GM23248 (cell line): ENCODE measurements around the gene METTL25. TPM values are rescaled to one million over a fixed set of nuclear protein-coding genes. Genes with fewer than 3 reads are reported as not detected.

Experiments used
- DNase-seq: peaks from one replicate; pipeline ENCODE4 v3.0.0-alpha.2; 2015
- H2AFZ ChIP-seq: fragments of 200-600 bp; sonication (generic); 2 replicates; pipeline ENCODE4 v1.6.1; 2016; ENCODE audit warnings: antibody characterized with exemption
- H3F3A ChIP-seq: fragments of 200-600 bp; sonication (generic); 2 replicates; pipeline ENCODE4 v1.6.1; 2016; ENCODE audit warnings: mild to moderate bottlenecking, antibody characterized with exemption, mixed run types; ENCODE audit not compliant: insufficient read depth
- H3K27ac ChIP-seq: fragments of 200-600 bp; sonication (generic); 2 replicates; pipeline ENCODE4 v1.5.1; 2016; ENCODE audit warnings: mild to moderate bottlenecking
- H3K27me3 ChIP-seq: fragments of 200-600 bp; sonication (generic); replicated peaks from 2 replicates; pipeline ENCODE4 v1.6.1; 2016; ENCODE audit warnings: mild to moderate bottlenecking; ENCODE audit not compliant: insufficient read depth
- H3K36me3 ChIP-seq: fragments of 200-600 bp; sonication (generic); 2 replicates; pipeline ENCODE4 v1.6.1; 2016; ENCODE audit warnings: low read depth, mild to moderate bottlenecking
- H3K4me1 ChIP-seq: fragments of 200-600 bp; sonication (generic); 2 replicates; pipeline ENCODE4 v1.6.1; 2016; ENCODE audit warnings: mild to moderate bottlenecking; ENCODE audit not compliant: insufficient read depth
- H3K4me2 ChIP-seq: fragments of 200-600 bp; sonication (generic); one replicate; pipeline ENCODE4 v1.6.1; 2016; ENCODE audit warnings: mild to moderate bottlenecking; ENCODE audit not compliant: unreplicated experiment
- H3K4me3 ChIP-seq: fragments of 200-600 bp; sonication (generic); 2 replicates; pipeline ENCODE4 v1.5.1; 2016; ENCODE audit warnings: mild to moderate bottlenecking
- H3K79me2 ChIP-seq: fragments of 200-600 bp; sonication (generic); 2 replicates; pipeline ENCODE4 v1.6.1; 2016; ENCODE audit warnings: mild to moderate bottlenecking; ENCODE audit not compliant: insufficient read depth
- H3K9ac ChIP-seq: fragments of 200-600 bp; sonication (generic); 2 replicates; pipeline ENCODE4 v1.6.1; 2016; ENCODE audit warnings: mild to moderate bottlenecking
- H3K9me2 ChIP-seq: fragments of 200-600 bp; sonication (generic); 2 replicates; pipeline ENCODE4 v1.6.1; 2016; ENCODE audit warnings: mixed run types, mild to moderate bottlenecking, moderate library complexity; ENCODE audit not compliant: insufficient read depth
- H3K9me3 ChIP-seq: fragments of 200-600 bp; sonication (generic); one replicate; pipeline ENCODE4 v1.6.1; 2017; ENCODE audit warnings: low read depth
- H4K20me1 ChIP-seq: fragments of 200-600 bp; sonication (generic); 2 replicates; pipeline ENCODE4 v1.6.0; 2016; ENCODE audit not compliant: insufficient read depth
- EZH2 ChIP-seq: fragments of 200-600 bp; sonication (generic); IDR thresholded peaks from 2 replicates; pipeline ENCODE4 v1.6.1; 2018; ENCODE audit warnings: antibody characterized with exemption, mild to moderate bottlenecking; ENCODE audit not compliant: insufficient read depth, poor library complexity, severe bottlenecking
- EZH2phosphoT487 ChIP-seq: fragments of 200-600 bp; sonication (generic); IDR thresholded peaks from 2 replicates; pipeline ENCODE4 v1.6.1; 2018; ENCODE audit warnings: antibody characterized with exemption, moderate library complexity, mild to moderate bottlenecking, low read depth; ENCODE audit not compliant: insufficient read depth
- WGBS, 2 experiments: methylation state at CpG; one replicate each; pipeline ENCODE4 v1.1.6; 2015 to 2017; ENCODE audit warnings: low lambda C conversion rate in 2 of 2, low coverage in 1 of 2; ENCODE audit errors: missing lambda C conversion rate in 2 of 2; 5-methylcytosine and 5-hydroxymethylcytosine counted together
- in situ Hi-C: fragments of 300-500 bp; cut with MboI; formaldehyde crosslinking; loops from 2 replicates; pipeline ENCODE4 v1.15.0; 2020
- polyA plus RNA-seq: library from polyadenylated mRNA; unstranded; fragments of >200 nt; fragmentation: Nextera tagmentation; extraction: Ambion mirVana; gene quantifications from 2 replicates; pipeline ENCODE4 v1.2.1, GENCODE V29; 2016
- total RNA-seq: library from RNA; depleted of rRNA; stranded (reverse); fragments of >200 nt; shearing (Covaris generic); gene quantifications from 2 replicates; pipeline ENCODE4 v1.2.3, GENCODE V29; 2014

METTL25 gene
- total and polyA plus RNA-seq, 2 experiments from 2014 or later, result 5.6 to 6.9 TPM

DNA sequence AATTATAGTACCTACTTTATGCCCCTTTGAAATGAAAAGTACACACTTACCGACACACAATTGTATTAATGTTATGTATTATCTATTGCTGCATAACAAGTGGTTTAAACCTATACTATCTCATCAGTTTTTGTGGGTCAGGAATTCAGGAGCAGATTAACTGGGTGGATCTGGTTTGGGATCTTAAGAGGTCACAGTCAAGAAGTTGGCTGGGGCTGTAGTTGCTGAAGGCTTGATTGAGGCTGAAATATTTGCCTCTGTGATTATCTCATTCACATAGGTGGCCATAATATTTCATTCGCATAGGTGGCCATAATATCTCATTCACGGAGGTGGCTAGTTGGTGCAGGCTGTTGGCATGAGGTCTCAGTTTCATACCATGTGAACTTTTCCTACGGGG is 5.7 kb downstream of the METTL25 start:
- Histone ChIP-seq H4K20me1 (no peaks in the 10 kb centered on the region; the same call in 1 of the 2 replicates), H3K4me3 (no peak overlapping the region), H3K27me3 (no peaks in the 10 kb centered on the region), H3K36me3 (no peaks in the 10 kb centered on the region), H3K9me2 (no peaks in the 10 kb centered on the region), H2AFZ (no peak overlapping the region), H3K27ac (no peak overlapping the region), H3K4me2 (no peak overlapping the region), H3K4me1 (peaks cover 8% of the 10 kb centered on the region; the same call in 1 of the 2 replicates), H3K9me3 (no peaks in the 10 kb centered on the region), H3K9ac (no peak overlapping the region), H3K79me2 (peaks cover 43% of the 10 kb centered on the region), H3F3A (no peaks in the 10 kb centered on the region)
- TF ChIP-seq EZH2phosphoT487 (no peak), EZH2 (no peak)
- no peak for DNase-seq
- 55 to 57% methylated on average over 4 of the region's 4 CpGs for WGBS, 2 experiments
- in situ Hi-C loops, result no loop called here

DNA sequence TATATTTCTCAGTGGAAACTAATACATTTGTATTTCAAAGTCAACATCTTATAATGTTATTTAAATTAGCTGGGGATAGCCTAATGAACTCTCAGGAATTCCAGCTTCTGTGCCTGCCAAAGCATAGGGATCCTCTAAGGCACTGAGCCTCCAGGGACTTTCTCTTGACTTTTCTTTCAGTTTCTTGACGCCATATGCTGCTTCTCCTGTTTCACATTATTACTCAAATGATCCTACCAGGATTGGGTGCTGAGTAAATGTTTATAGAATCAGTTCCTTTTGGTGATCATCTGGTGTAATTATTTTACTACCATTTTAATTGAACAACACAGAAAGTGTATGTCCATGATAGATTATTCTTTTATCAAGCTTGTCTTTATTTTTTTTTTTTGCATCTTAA is 7.9 kb downstream of the METTL25 start:
- Histone ChIP-seq H3K4me1 (no peaks in the 10 kb centered on the region), H3K4me2 (peak overlapping the region; percentile 28), H3F3A (no peaks in the 10 kb centered on the region), H3K4me3 (peak overlapping the region; percentile 10; the same call in 1 of the 2 replicates), H4K20me1 (no peaks in the 10 kb centered on the region; the same call in 1 of the 2 replicates), H3K27ac (peak overlapping the region; percentile 9; the same call in 1 of the 2 replicates), H3K27me3 (no peaks in the 10 kb centered on the region), H2AFZ (0 out of 2 replicates have a peak overlapping the region, but pooled peaks have one; percentile 7), H3K9me2 (no peaks in the 10 kb centered on the region), H3K9ac (no peak overlapping the region), H3K9me3 (no peaks in the 10 kb centered on the region), H3K36me3 (no peaks in the 10 kb centered on the region), H3K79me2 (peaks cover 25% of the 10 kb centered on the region)
- TF ChIP-seq EZH2phosphoT487, result no peak
- TF ChIP-seq EZH2, result no peak
- WGBS, 2 experiments, result 8 to 21% methylated on average over 1 of the region's 1 CpG
- DNase-seq, result peak; percentile 30
- in situ Hi-C loops, result no loop called here

DNA sequence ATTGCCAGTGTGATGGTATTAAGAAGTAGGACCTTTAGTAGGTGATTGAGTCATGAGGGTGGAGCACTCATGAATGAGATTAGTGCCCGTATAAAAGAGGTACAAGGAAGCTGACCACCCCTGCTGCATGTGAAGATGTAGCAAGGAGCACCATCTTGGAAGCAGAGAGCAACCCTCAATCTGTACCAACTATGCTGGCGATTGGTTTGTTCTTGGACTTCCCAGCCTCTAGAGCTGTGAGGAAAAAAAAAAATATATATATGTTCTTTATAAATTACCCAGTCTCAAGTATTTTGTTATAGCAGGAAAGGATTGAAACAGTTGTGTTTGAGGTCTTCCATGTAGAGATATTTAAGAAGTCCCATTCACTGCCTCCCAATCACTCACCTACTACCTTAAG is 16.9 kb downstream of the METTL25 start:
- 87 to 97% methylated on average over 2 of the region's 2 CpGs for WGBS, 2 experiments
- Histone ChIP-seq H3K36me3 (no peaks in the 10 kb centered on the region), H3K9ac (no peak overlapping the region), H3K79me2 (no peaks in the 10 kb centered on the region), H3K9me3 (no peaks in the 10 kb centered on the region), H4K20me1 (no peaks in the 10 kb centered on the region), H2AFZ (no peak overlapping the region), H3K27ac (no peak overlapping the region), H3K9me2 (no peaks in the 10 kb centered on the region), H3K4me3 (no peak overlapping the region), H3K27me3 (no peaks in the 10 kb centered on the region), H3F3A (no peaks in the 10 kb centered on the region), H3K4me2 (no peak overlapping the region), H3K4me1 (no peaks in the 10 kb centered on the region)
- TF ChIP-seq EZH2 (no peak), EZH2phosphoT487 (no peak)
- DNase-seq, result no peak
- in situ Hi-C loops, result no loop called here

DNA sequence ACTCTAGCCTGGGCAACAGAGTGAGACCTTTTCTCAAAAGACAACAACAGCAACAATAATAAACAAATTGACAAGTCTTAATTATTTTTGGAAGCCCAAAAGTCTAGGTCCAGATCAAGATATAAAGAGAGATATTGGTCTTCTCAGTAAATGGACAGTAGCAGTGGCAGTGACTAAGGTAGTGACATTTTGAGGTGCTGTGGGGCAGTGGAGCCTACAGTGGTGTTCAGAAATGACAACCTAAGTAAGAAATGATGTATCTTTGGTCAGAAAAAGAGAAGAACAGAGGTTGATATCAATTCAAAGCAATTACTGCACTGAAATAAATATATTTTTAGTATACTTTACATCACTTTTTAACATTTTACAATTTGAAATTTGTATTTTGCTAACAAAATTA is 20.7 kb downstream of the METTL25 start:
- Histone ChIP-seq H2AFZ (no peak overlapping the region), H3K9me3 (no peaks in the 10 kb centered on the region), H4K20me1 (no peaks in the 10 kb centered on the region), H3K9ac (no peak overlapping the region), H3K27ac (no peak overlapping the region), H3K9me2 (no peaks in the 10 kb centered on the region), H3K4me2 (no peak overlapping the region), H3K79me2 (no peaks in the 10 kb centered on the region), H3K36me3 (no peaks in the 10 kb centered on the region), H3F3A (no peaks in the 10 kb centered on the region), H3K27me3 (no peaks in the 10 kb centered on the region), H3K4me1 (no peaks in the 10 kb centered on the region), H3K4me3 (no peak overlapping the region)
- no peak for DNase-seq
- in situ Hi-C loops, result no loop called here
- TF ChIP-seq EZH2 (no peak), EZH2phosphoT487 (no peak)

DNA sequence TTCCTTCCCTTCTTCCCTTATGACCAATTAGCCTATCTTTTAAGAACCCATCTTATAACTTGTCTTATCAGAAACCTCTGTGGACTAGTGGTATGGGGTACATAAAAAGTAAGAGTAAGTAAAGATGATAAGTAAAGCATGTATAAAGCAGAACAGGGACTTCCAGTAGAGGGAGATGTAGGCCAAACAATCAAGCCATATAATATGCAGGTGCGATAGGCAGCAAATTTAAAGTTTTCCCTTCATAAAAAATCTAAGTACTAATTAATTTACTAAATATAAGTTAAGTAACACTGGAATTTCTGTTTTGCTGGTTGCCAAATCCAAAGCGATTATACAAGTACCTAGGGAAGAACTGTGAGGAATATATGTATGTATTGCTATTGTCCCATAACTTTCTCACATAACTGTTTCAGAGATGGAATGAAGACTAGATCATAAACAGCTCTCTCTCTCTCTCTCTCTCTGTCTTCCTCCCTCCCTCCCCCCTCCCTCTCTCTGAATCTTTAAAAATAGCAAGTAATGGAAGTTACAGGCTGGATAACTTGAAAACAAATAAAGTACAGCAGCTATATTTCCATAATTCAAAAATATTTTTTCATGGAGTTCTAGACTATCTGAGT is 25.7 kb downstream of the METTL25 start:
- WGBS, 2 experiments, result 35 to 37% methylated on average over 2 of the region's 2 CpGs

More for the DNA sequence above, 25.7 kb downstream of the METTL25 start:
- Histone ChIP-seq H3K4me2 (no peak overlapping the region), H3K27ac (no peak overlapping the region), H3K27me3 (no peaks in the 10 kb centered on the region), H4K20me1 (no peaks in the 10 kb centered on the region), H3K4me3 (no peak overlapping the region), H3F3A (no peaks in the 10 kb centered on the region), H3K79me2 (no peaks in the 10 kb centered on the region), H3K9me2 (no peaks in the 10 kb centered on the region), H3K36me3 (no peaks in the 10 kb centered on the region), H3K9ac (no peak overlapping the region), H3K9me3 (no peaks in the 10 kb centered on the region), H3K4me1 (no peaks in the 10 kb centered on the region), H2AFZ (no peak overlapping the region)
- peak; percentile 45 for DNase-seq
- TF ChIP-seq EZH2phosphoT487 (no peak), EZH2 (no peak)
- in situ Hi-C loops, result loop anchor here (10.0 kb wide), 1 partner anchor 241 kb away; no protein-coding TSS in a partner anchor
